ENCODE measurements around the gene ZNF655. TPM values are rescaled to one million over a fixed set of nuclear protein-coding genes. Genes with fewer than 3 reads are reported as not detected.

Gene ZNF655
- polyA plus RNA-seq, 1 donor (not counting 4 experiments of a cell fraction or from before 2014, with no cell fraction given): 71.1 TPM

- H3K79me2 ChIP-seq (ENCODE audit: control insufficient read depth, insufficient read depth, low read length): no peaks in the 10 kb centered on the region
- TF ChIP-seq EZH2 (IDR thresholded peaks at IDR 0.05; ENCODE audit: low read length): no peak
- no peak for TF ChIP-seq CTCF (optimal IDR thresholded peaks at IDR 0.05 in 1 of 3, IDR thresholded peaks at IDR 0.05 in 1 of 3, conservative IDR thresholded peaks at IDR 0.05 in 1 of 3; ENCODE audit: extremely low read depth in 1 of 3, insufficient read depth in 2 of 3, low read length in 3 of 3)
- DNase-seq (ENCODE audit: low read depth, low spot score): no peak
- dilution Hi-C loops (cut with MboI; ENCODE audit: extremely low pct_ligation_motif_present, low sequenced_read_pairs): no loop called here
- H3K27me3 ChIP-seq (ENCODE audit: control insufficient read depth, extremely low read depth, insufficient read depth, low read length): no peaks in the 10 kb centered on the region
- no peak overlapping the region for H2AFZ ChIP-seq (ENCODE audit: control insufficient read depth, low read length)
- H3K4me3 ChIP-seq (ENCODE audit: control insufficient read depth in 2 of 3, extremely low read depth in 1 of 3, insufficient read depth in 2 of 3, low read depth in 1 of 3, low read length in 3 of 3): no peak overlapping the region
- H3K4me1 ChIP-seq (ENCODE audit: control insufficient read depth, extremely low read depth, insufficient read depth, low read length): no peaks in the 10 kb centered on the region
- H3K9ac ChIP-seq (ENCODE audit: control insufficient read depth, extremely low read depth, insufficient read depth, low read length): no peak overlapping the region
- no peak overlapping the region for H3K27ac ChIP-seq (ENCODE audit: control insufficient read depth, insufficient read depth, low read length)
- FAIRE-seq: no peak
- H4K20me1 ChIP-seq (ENCODE audit: control insufficient read depth, extremely low read depth, insufficient read depth, low read length): no peaks in the 10 kb centered on the region
- H3K4me2 ChIP-seq (ENCODE audit: control insufficient read depth, extremely low read depth, insufficient read depth, low read depth, low read length): no peak overlapping the region
- no peaks in the 10 kb centered on the region for H3K9me1 ChIP-seq (ENCODE audit: control insufficient read depth, extremely low read depth, insufficient read depth, low read length)
- H3K36me3 ChIP-seq (ENCODE audit: control insufficient read depth in 2 of 2, extremely low read depth in 1 of 2, insufficient read depth in 2 of 2, low read length in 2 of 2): no peaks in the 10 kb centered on the region
- H3K9me3 ChIP-seq (ENCODE audit: control insufficient read depth, low read depth, low read length): no peaks in the 10 kb centered on the region
Measured at GRCh38 chr7:99599836-99600235, 41.4 kb downstream of the ZNF655 start.

GRCh38 chr7:99601656-99602310, 43.3 kb downstream of the ZNF655 start:
- Histone ChIP-seq H4K20me1 (ENCODE audit: control insufficient read depth, extremely low read depth, insufficient read depth, low read length) (no peaks in the 10 kb centered on the region), H3K4me3 (ENCODE audit: control insufficient read depth in 2 of 3, extremely low read depth in 1 of 3, insufficient read depth in 2 of 3, low read depth in 1 of 3, low read length in 3 of 3) (no peak overlapping the region), H3K27ac (ENCODE audit: control insufficient read depth, insufficient read depth, low read length) (no peak overlapping the region), H3K9me3 (ENCODE audit: control insufficient read depth, low read depth, low read length) (no peaks in the 10 kb centered on the region), H3K9ac (ENCODE audit: control insufficient read depth, extremely low read depth, insufficient read depth, low read length) (no peak overlapping the region), H3K36me3 (ENCODE audit: control insufficient read depth in 2 of 2, extremely low read depth in 1 of 2, insufficient read depth in 2 of 2, low read length in 2 of 2) (no peaks in the 10 kb centered on the region), H3K4me1 (ENCODE audit: control insufficient read depth, extremely low read depth, insufficient read depth, low read length) (no peaks in the 10 kb centered on the region), H3K4me2 (ENCODE audit: control insufficient read depth, extremely low read depth, insufficient read depth, low read depth, low read length) (no peak overlapping the region), H3K27me3 (ENCODE audit: control insufficient read depth, extremely low read depth, insufficient read depth, low read length) (no peaks in the 10 kb centered on the region), H3K79me2 (ENCODE audit: control insufficient read depth, insufficient read depth, low read length) (no peaks in the 10 kb centered on the region), H2AFZ (ENCODE audit: control insufficient read depth, low read length) (no peak overlapping the region), H3K9me1 (ENCODE audit: control insufficient read depth, extremely low read depth, insufficient read depth, low read length) (no peaks in the 10 kb centered on the region)
- DNase-seq (ENCODE audit: low read depth, low spot score) (no peak), FAIRE-seq (no peak)
- TF ChIP-seq EZH2 (IDR thresholded peaks at IDR 0.05; ENCODE audit: low read length) (no peak), CTCF (optimal IDR thresholded peaks at IDR 0.05 in 1 of 3, IDR thresholded peaks at IDR 0.05 in 1 of 3, conservative IDR thresholded peaks at IDR 0.05 in 1 of 3; ENCODE audit: extremely low read depth in 1 of 3, insufficient read depth in 2 of 3, low read length in 3 of 3) (no peak)
- dilution Hi-C loops (cut with MboI; ENCODE audit: extremely low pct_ligation_motif_present, low sequenced_read_pairs): no loop called here
